Progenitor cell of endocrine pancreas (in vitro differentiated cells): ENCODE measurements around the gene GPR63. TPM values are rescaled to one million over a fixed set of nuclear protein-coding genes. Genes with fewer than 3 reads are reported as not detected.

Experiments used
- DNase-seq: peaks from one replicate; pipeline ENCODE4 v3.0.0; 2021; ENCODE audit warnings: low spot score; ENCODE audit not compliant: unreplicated experiment
- H3K27ac Mint-ChIP-seq: 2 replicates; pipeline ENCODE4 v1.8.0; 2021; ENCODE audit warnings: mild to moderate bottlenecking, moderate library complexity, mixed read lengths
- H3K27me3 Mint-ChIP-seq: 2 replicates; pipeline ENCODE4 v1.8.0; 2021; ENCODE audit warnings: mixed read lengths
- H3K36me3 Mint-ChIP-seq: 2 replicates; pipeline ENCODE4 v1.8.0; 2022; ENCODE audit warnings: mixed read lengths; ENCODE audit not compliant: insufficient read depth
- H3K4me1 Mint-ChIP-seq: 2 replicates; pipeline ENCODE4 v1.8.0; 2021; ENCODE audit warnings: low read depth, mixed read lengths
- H3K4me3 Mint-ChIP-seq: 2 replicates; pipeline ENCODE4 v1.8.0; 2021; ENCODE audit warnings: low read depth, mild to moderate bottlenecking, moderate library complexity, mixed read lengths
- H3K9me3 Mint-ChIP-seq: 2 replicates; pipeline ENCODE4 v1.8.0; 2021; ENCODE audit warnings: low read depth, mixed read lengths
- CTCF ChIP-seq: fragments of 200-600 bp; sonication (generic); IDR thresholded peaks from one replicate; pipeline ENCODE4 v1.5.0; 2021; ENCODE audit warnings: antibody characterized with exemption, mild to moderate bottlenecking; ENCODE audit not compliant: unreplicated experiment
- total RNA-seq: library from RNA; stranded (reverse); gene quantifications from 2 replicates; pipeline ENCODE4 v1.2.1, GENCODE V29; 2021

GPR63 gene
- total RNA-seq, 1 donor from 2014 or later = 3.0 TPM

- Mint-ChIP-seq H3K4me1 (no peaks in the 10 kb centered on the region), H3K27me3 (no peaks in the 10 kb centered on the region), H3K4me3 (no peak overlapping the region), H3K27ac (no peak overlapping the region), H3K36me3 (no peaks in the 10 kb centered on the region), H3K9me3 (no peaks in the 10 kb centered on the region)
- DNase-seq = no peak
- no peak for TF ChIP-seq CTCF
These were observed 82.2 kb downstream of the GPR63 start for GRCh38 chr6:96755096-96755495.

- Mint-ChIP-seq H3K9me3 (no peaks in the 10 kb centered on the region), H3K36me3 (no peaks in the 10 kb centered on the region), H3K27me3 (no peaks in the 10 kb centered on the region), H3K4me3 (no peak overlapping the region), H3K27ac (no peak overlapping the region), H3K4me1 (no peaks in the 10 kb centered on the region)
- DNase-seq = no peak
- no peak for TF ChIP-seq CTCF
These were observed 87.4 kb downstream of the GPR63 start for GRCh38 chr6:96749891-96750290.

Other genes starting within 250 kb of the GPR63 start
- 28.4 and 31.5 TPM in 2 replicates for gene NDUFAF4, start 60.4 kb upstream of the GPR63 start, total RNA-seq
- 2.1 and 2.9 TPM in 2 replicates for gene KLHL32, start 87.3 kb upstream of the GPR63 start, total RNA-seq